ENCODE measurements around the gene HSD17B11. TPM values are rescaled to one million over a fixed set of nuclear protein-coding genes. Genes with fewer than 3 reads are reported as not detected.
"Not testable (repeated sequence)": the region's sequence is repeated elsewhere in the genome, so short reads cannot be mapped to it uniquely, and the experiment has no call there.

Gene HSD17B11
- total RNA-seq, 1 donor from 2014 or later = 27.2 TPM

DNA sequence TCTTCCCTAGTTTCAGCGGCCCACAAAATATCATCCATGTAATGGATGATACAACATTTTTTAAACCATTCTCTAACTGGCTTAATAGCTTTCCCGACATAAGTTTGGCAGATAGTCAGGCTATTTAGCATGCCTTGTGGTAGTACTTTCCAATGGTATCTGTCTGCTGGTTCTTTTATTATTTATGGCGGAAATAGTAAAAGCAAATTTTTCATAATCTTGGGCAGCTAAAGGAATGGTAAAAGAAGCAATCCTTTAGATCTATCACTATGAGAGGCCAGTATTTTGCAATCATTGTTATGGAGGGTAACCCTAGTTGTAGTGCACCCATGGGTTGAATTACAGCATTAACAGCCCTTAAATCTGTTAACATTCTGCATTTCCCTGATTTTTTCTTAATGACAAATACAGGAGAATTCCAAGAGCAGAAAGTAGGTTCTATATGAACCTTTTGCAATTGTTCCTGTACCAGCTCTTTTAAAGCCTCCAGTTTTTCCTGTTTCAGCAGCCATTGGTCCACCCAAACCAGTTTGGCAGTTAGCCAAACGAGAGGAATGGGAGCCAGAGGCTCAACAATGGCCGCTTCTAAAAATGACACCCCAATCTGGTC, 14.3 kb upstream of the HSD17B11 start:
- TF ChIP-seq, protein P1, sequence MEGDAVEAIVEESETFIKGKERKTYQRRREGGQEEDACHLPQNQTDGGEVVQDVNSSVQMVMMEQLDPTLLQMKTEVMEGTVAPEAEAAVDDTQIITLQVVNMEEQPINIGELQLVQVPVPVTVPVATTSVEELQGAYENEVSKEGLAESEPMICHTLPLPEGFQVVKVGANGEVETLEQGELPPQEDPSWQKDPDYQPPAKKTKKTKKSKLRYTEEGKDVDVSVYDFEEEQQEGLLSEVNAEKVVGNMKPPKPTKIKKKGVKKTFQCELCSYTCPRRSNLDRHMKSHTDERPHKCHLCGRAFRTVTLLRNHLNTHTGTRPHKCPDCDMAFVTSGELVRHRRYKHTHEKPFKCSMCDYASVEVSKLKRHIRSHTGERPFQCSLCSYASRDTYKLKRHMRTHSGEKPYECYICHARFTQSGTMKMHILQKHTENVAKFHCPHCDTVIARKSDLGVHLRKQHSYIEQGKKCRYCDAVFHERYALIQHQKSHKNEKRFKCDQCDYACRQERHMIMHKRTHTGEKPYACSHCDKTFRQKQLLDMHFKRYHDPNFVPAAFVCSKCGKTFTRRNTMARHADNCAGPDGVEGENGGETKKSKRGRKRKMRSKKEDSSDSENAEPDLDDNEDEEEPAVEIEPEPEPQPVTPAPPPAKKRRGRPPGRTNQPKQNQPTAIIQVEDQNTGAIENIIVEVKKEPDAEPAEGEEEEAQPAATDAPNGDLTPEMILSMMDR (IDR thresholded peaks at IDR 0.05; ENCODE audit: unreplicated experiment) = no peak
- DNase-seq (ENCODE audit: low spot score) = no peak
- Mint-ChIP-seq H3K9me3 (ENCODE audit: unreplicated experiment) (peaks cover 3% of the 10 kb centered on the region), H3K4me3 (ENCODE audit: unreplicated experiment) (no peak overlapping the region), H3K27ac (ENCODE audit: unreplicated experiment) (no peak overlapping the region), H3K4me1 (ENCODE audit: unreplicated experiment) (peaks cover 20% of the 10 kb centered on the region), H3K27me3 (ENCODE audit: unreplicated experiment) (no peaks in the 10 kb centered on the region), H3K36me3 (ENCODE audit: low read depth, unreplicated experiment) (peaks cover 11% of the 10 kb centered on the region)

- not testable (repeated sequence) for H3K27me3 Mint-ChIP-seq (ENCODE audit: unreplicated experiment); DNase-seq (ENCODE audit: low spot score); H3K27ac Mint-ChIP-seq (ENCODE audit: unreplicated experiment); H3K4me3 Mint-ChIP-seq (ENCODE audit: unreplicated experiment); H3K9me3 Mint-ChIP-seq (ENCODE audit: unreplicated experiment)
- Mint-ChIP-seq H3K4me1 (ENCODE audit: unreplicated experiment) (peaks cover 20% of the 10 kb centered on the region), H3K36me3 (ENCODE audit: low read depth, unreplicated experiment) (peaks cover 11% of the 10 kb centered on the region)
Measured at GRCh38 chr4:87403732-87404131, 12.7 kb upstream of the HSD17B11 start.

DNA sequence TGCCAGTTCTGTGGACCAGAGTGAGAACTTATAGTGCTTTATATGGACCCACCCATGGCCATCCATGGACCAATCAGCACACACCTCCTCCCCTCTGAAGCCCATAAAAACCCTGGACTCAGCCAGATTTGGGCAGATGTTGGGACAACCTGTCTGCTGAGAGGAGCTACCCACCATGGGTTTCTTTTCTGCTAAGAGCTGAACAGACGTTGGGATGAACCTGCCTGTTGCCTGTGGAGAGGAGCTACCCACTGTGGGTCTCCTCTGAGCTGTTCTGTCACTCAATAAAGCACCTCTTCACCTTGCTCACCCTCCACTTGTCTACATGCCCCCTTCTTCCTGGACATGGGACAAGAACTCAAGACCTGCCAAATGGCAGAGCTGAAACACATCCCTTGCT, 9.0 kb upstream of the HSD17B11 start:
- H3K4me3 Mint-ChIP-seq (ENCODE audit: unreplicated experiment) = no peak overlapping the region
- DNase-seq (ENCODE audit: low spot score) = no peak
- TF ChIP-seq, protein P1 (IDR thresholded peaks at IDR 0.05; ENCODE audit: unreplicated experiment) = no peak
- peaks cover 3% of the 10 kb centered on the region for H3K9me3 Mint-ChIP-seq (ENCODE audit: unreplicated experiment)
- H3K36me3 Mint-ChIP-seq (ENCODE audit: low read depth, unreplicated experiment) = peaks cover 11% of the 10 kb centered on the region
- peaks cover 4% of the 10 kb centered on the region for H3K27me3 Mint-ChIP-seq (ENCODE audit: unreplicated experiment)
- peaks cover 2% of the 10 kb centered on the region for H3K4me1 Mint-ChIP-seq (ENCODE audit: unreplicated experiment)
- H3K27ac Mint-ChIP-seq (ENCODE audit: unreplicated experiment) = no peak overlapping the region

- peaks cover 4% of the 10 kb centered on the region for H3K27me3 Mint-ChIP-seq (ENCODE audit: unreplicated experiment)
- H3K36me3 Mint-ChIP-seq (ENCODE audit: low read depth, unreplicated experiment) = peaks cover 11% of the 10 kb centered on the region
- H3K4me1 Mint-ChIP-seq (ENCODE audit: unreplicated experiment) = peaks cover 2% of the 10 kb centered on the region
- H3K9me3 Mint-ChIP-seq (ENCODE audit: unreplicated experiment) = peaks cover 3% of the 10 kb centered on the region
- DNase-seq (ENCODE audit: low spot score) = no peak
- no peak overlapping the region for H3K27ac Mint-ChIP-seq (ENCODE audit: unreplicated experiment)
- TF ChIP-seq, protein P1 (IDR thresholded peaks at IDR 0.05; ENCODE audit: unreplicated experiment) = no peak
- no peak overlapping the region for H3K4me3 Mint-ChIP-seq (ENCODE audit: unreplicated experiment)
Measured at GRCh38 chr4:87399148-87399547, 8.2 kb upstream of the HSD17B11 start.

DNA sequence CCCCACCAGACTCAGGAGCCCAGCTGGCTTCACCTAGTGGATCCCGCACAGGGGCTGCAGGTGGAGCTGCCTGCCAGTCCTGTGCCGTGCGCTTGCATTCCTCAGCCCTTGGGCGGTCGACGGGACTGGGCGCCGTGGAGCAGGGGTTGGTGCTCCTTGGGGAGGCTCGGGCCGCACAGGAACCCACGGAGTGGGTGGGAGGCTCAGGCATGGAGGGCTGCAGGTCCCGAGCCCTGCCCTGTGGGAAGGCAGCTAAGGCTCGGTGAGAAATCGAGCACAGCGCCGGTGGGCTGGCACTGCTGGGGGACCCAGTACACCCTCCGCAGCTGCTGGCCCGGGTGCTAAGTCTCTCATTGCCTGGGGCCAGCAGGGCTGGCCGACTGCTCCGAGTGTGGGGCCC, 4.9 kb upstream of the HSD17B11 start:
- not testable (repeated sequence) for H3K27ac Mint-ChIP-seq (ENCODE audit: unreplicated experiment); DNase-seq (ENCODE audit: low spot score); H3K9me3 Mint-ChIP-seq (ENCODE audit: unreplicated experiment); H3K4me1 Mint-ChIP-seq (ENCODE audit: unreplicated experiment); H3K4me3 Mint-ChIP-seq (ENCODE audit: unreplicated experiment); H3K27me3 Mint-ChIP-seq (ENCODE audit: unreplicated experiment); H3K36me3 Mint-ChIP-seq (ENCODE audit: low read depth, unreplicated experiment)

DNA sequence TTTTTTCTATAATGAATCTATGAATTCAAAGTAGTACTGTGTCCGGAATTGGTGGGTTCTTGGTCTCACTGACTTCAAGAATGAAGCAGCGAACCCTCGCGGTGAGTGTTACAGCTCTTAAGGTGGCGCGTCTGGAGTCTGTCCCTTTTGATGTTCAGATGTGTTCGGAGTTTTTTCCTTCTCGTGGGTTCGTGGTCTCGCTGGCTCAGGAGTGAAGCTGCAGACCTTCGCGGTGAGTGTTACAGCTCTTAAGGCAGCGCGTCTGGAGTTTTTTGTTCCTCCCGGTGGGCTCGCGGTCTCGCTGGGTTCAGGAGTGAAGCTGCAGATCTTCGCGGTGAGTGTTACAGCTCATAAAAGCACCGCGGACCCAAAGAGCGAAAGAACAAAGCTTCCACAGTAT, 4.1 kb upstream of the HSD17B11 start:
- DNase-seq (ENCODE audit: low spot score); H3K27ac Mint-ChIP-seq (ENCODE audit: unreplicated experiment); H3K36me3 Mint-ChIP-seq (ENCODE audit: low read depth, unreplicated experiment); H3K9me3 Mint-ChIP-seq (ENCODE audit: unreplicated experiment); H3K27me3 Mint-ChIP-seq (ENCODE audit: unreplicated experiment); H3K4me3 Mint-ChIP-seq (ENCODE audit: unreplicated experiment): not testable (repeated sequence)
- peaks cover 11% of the 10 kb centered on the region for H3K4me1 Mint-ChIP-seq (ENCODE audit: unreplicated experiment)
